ENCODE data around the gene APOA5. TPM values are rescaled to one million over a fixed set of nuclear protein-coding genes. Genes with fewer than 3 reads are reported as not detected.
"Not testable (repeated sequence)": the region's sequence is repeated elsewhere in the genome, so short reads cannot be mapped to it uniquely, and the experiment has no call there.

The APOA5 gene
- polyA plus RNA-seq, 1 donor from 2014 or later = not detected

DNA sequence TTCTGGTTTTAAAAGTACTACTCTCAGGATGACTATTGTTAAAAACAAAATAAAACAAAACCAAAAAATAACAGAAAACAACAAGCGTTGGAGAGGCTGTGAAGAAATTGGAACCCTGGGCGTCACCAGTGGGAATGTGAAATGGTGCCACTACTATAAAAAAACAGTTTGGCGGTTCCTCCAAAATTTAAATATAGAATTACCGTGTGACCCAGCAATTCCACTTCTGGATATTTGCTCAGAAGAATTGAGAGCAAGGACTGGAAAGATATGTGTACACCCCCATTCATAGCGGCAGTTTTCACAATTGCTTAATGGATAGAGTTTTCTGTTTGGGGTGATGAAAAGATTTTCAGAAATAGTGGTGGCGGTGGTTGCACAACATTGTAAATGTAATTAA lies 22.8 kb upstream of the APOA5 start:
- Mint-ChIP-seq H3K27ac (no peak overlapping the region), H3K4me1 (no peaks in the 10 kb centered on the region), H3K4me3 (no peak overlapping the region), H3K27me3 (peaks cover 2% of the 10 kb centered on the region), H3K36me3 (no peaks in the 10 kb centered on the region), H3K9me3 (peaks cover 0 to 3% (median 0%) of the 10 kb centered on the region in 3 donors)

DNA sequence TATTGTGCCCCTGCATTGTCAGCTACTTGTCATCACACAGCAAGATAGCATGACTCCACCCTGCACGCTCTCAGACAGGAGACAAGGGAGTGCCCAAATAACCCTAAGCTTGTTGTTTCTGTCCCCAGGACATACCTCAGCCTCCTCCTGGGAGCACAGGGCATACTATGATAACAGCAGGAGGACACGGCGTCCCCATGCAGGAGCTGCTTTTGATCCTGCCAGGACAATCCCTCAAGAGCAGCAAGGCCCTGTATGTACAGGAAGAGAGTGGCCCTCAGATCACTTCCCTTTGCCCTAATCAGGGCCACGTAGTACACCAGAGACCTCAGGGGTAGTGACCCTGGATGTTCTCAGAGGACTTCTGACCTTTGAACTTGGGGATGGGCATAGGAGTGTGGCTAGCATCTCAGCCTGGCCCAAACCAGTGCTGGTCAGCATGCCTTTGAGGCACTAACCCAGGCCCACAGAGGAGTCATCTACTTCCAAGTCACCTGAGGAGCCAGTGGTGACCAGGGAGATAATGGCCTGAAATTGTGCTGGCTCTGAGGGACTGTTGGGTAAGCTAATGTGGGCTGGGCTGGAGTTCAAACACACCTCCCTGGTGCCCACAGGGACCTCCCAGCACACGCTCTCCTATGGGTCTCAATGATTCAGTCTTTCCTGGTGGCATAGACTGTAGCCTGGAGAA lies 22.2 kb upstream of the APOA5 start:
- H3K27me3 Mint-ChIP-seq = peaks cover 2% of the 10 kb centered on the region
- peaks cover 0 to 3% (median 0%) of the 10 kb centered on the region in 3 donors for H3K9me3 Mint-ChIP-seq
- no peaks in the 10 kb centered on the region for H3K4me1 Mint-ChIP-seq
- no peaks in the 10 kb centered on the region for H3K36me3 Mint-ChIP-seq
- peak overlapping the region in 1 of 3 donors; percentile 35 for H3K27ac Mint-ChIP-seq
- H3K4me3 Mint-ChIP-seq = no peak overlapping the region

DNA sequence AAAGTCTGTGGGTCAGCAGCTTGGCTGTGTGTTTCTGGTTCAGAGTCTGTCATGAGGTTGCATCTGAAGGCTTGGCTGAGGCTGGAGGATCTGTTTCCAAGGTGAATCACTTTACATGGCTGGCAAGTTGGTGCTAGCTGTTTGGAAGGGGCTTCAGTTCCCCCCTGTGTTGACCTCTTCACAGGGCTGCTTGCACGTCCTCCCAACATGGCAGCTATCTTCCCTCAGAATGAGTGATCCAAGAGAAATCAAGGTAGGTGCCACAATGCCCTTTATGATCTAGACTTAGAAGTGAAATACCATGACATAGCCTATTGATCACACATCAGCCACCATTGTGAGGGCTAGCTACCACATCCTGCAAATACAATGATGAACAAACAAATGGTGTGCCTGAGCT lies 21.5 kb upstream of the APOA5 start:
- Mint-ChIP-seq H3K4me1 (no peaks in the 10 kb centered on the region), H3K4me3 (no peak overlapping the region), H3K9me3 (peaks cover 0 to 3% (median 0%) of the 10 kb centered on the region in 3 donors), H3K36me3 (no peaks in the 10 kb centered on the region), H3K27ac (no peak overlapping the region), H3K27me3 (peaks cover 2% of the 10 kb centered on the region)

DNA sequence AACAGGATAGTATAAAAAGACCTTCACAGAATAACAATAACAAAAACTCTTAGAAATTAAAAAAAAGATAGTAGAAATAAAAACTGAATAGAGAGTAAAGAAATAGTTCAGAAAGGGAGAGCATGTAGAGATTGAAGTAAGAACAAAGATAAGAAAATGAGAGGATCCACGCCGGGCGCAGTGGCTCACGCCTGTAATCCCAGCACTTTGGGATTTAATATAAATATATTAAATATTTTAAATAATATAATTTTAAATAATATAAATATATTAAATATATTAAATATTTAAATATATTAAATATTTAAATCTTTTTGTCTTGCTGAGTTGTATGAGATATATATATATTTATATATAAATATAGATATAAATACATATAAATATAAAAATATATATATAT lies 20.4 kb upstream of the APOA5 start:
- H3K9me3 Mint-ChIP-seq = peaks cover 0 to 3% (median 0%) of the 10 kb centered on the region in 3 donors
- H3K4me3 Mint-ChIP-seq = no peak overlapping the region
- no peaks in the 10 kb centered on the region for H3K36me3 Mint-ChIP-seq
- H3K27ac Mint-ChIP-seq = no peak overlapping the region
- H3K4me1 Mint-ChIP-seq = no peaks in the 10 kb centered on the region
- H3K27me3 Mint-ChIP-seq = peaks cover 5% of the 10 kb centered on the region

DNA sequence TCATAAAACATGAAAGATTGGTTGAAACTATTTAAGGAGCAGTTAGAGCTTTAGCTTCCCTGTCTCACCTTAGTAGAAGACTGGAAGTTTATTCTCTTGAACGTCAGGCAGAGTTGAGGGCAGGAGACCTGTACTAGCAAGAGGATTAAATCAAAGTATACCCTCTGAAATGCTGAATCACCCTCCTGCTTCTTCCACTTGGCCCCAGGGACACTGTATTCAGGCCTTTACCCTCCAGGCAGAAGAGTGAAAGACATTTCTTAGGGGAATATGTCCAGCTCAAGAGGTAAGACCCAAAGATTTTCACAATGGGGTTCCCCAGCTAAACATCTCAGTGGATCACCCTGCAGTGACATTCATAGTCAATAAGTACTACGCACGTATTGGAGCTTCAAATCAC lies 19.5 kb upstream of the APOA5 start:
- Mint-ChIP-seq H3K27me3 (peaks cover 5% of the 10 kb centered on the region), H3K36me3 (no peaks in the 10 kb centered on the region), H3K9me3 (peaks cover 0 to 3% (median 0%) of the 10 kb centered on the region in 3 donors), H3K27ac (no peak overlapping the region), H3K4me3 (no peak overlapping the region), H3K4me1 (no peaks in the 10 kb centered on the region)

DNA sequence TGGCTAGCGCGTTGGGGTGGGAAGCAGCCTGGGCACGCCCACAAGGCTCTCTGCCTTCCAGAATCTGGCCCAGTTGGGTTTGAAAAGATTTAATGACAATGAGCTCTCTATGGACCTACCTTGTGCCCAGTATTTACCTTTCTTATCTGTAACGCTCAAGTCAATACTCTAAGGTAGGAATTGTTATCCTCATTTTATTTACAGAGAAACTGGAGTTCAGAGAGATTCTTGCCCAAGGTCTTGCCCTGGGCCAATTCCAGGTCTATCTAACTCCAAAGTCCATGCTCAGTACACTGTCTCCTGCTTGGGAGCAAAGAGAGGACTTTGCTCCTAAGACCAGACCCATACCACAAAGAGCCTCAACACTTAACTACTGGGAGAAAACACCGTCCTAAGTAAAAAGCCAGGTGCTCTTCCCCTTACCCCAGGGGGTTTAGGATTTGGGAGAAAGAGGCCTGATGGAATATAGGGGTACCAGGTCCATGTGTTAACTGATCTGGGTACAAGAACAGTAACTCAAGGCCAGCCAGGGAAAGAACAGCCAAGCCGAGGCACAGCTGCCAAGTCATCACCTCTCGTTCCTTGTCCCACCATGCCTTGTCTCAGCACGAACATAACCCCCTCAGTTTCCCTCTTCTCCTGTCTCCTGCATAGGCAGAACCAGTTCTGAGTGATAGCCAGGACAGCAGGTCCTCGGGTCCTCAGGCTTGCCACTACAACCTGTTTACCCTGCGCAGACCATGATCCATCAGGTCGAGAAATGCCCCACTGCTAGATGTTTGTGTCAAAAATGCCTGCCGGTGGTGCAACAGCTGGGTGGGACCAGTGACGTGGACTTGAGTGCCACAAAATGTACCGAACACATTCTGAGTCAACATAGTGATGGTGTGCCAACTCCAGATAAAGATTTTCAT lies 16.8 kb upstream of the APOA5 start:
- H3K4me3 Mint-ChIP-seq = no peak overlapping the region
- H3K27me3 Mint-ChIP-seq = peaks cover 10% of the 10 kb centered on the region
- H3K9me3 Mint-ChIP-seq = peaks cover 0 to 5% (median 0%) of the 10 kb centered on the region in 3 donors
- no peaks in the 10 kb centered on the region for H3K4me1 Mint-ChIP-seq
- no peak overlapping the region for H3K27ac Mint-ChIP-seq
- no peaks in the 10 kb centered on the region for H3K36me3 Mint-ChIP-seq

DNA sequence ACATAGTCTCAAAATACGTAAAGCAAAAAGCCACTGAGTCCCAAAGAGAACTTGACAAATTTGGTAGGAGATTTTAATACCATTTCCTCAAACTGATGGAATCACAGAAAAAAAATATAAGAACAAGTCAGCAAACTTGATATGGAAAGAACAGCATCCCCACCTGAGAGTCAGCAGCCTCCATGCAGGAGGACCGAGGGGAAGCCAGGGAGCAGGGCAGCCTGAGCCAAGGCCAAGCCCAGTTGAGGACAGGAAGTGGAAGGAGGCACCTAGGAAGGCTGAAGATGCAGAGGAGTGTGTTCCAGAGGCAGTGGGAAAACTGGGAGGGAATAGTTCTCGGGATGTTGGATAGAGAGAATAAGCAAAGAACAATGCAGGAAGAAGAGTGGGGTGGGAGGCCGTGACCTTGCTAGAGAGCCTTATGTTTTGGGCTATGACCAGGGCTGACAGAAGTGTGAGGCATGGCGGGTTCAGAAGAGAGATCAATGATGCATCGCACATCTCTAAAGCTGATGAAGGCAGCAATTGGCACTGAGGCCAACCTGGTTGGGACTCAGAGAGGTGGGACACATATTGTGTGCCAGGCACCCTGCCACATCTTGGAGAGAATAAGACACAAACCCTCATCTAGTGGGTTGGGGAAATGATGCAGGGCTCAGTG lies 16.1 kb upstream of the APOA5 start:
- H3K4me3 Mint-ChIP-seq = no peak overlapping the region
- peaks cover 1% of the 10 kb centered on the region for H3K36me3 Mint-ChIP-seq
- peaks cover 11% of the 10 kb centered on the region for H3K27me3 Mint-ChIP-seq
- H3K27ac Mint-ChIP-seq = no peak overlapping the region
- no peaks in the 10 kb centered on the region for H3K4me1 Mint-ChIP-seq
- peaks cover 0 to 4% (median 0%) of the 10 kb centered on the region in 3 donors for H3K9me3 Mint-ChIP-seq

DNA sequence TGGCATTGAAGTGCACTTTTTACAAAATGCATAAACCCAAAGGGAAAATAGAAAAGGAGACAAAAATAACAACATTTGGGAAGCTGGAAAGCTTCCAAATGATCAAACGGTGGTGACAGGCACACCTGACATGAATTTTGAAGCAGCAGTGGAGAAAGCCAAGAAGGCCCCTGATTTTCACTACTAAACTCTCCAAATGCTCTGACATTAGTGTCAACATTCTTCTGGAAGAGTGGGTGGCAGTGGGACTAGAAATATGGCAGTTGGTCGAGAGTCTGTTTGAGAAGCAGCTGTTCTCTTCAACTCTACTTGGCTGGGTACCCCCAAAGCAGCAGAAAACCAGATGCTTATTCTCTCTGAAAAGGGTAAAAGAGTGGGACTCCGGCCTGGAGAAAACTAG lies 12.3 kb upstream of the APOA5 start:
- no peak overlapping the region for H3K4me3 Mint-ChIP-seq
- peak overlapping the region in 1 of 3 donors; percentile 28 for H3K27ac Mint-ChIP-seq
- H3K27me3 Mint-ChIP-seq = peaks cover 9% of the 10 kb centered on the region
- peaks cover 0 to 2% (median 0%) of the 10 kb centered on the region in 3 donors for H3K9me3 Mint-ChIP-seq
- no peaks in the 10 kb centered on the region for H3K4me1 Mint-ChIP-seq
- H3K36me3 Mint-ChIP-seq = peaks cover 1% of the 10 kb centered on the region

DNA sequence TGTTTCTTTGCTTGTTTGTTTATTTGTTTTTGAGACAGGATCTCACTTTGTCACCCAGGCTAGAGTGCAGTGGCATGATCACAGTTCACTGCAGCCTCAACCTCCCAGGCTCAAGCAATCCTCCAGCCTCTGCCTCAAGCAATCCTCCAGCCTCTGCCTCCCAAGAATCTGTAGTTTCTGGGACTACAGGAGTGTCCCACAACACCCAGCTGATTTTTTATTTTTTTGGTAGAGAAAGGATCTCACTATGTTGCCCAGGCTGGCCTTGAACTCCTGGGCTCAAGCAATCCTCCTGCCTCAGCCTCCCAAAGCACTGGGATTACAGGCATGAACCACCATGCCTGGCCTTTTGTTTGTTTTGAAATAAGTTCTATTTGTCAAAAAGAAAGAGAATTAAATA lies 10.0 kb upstream of the APOA5 start:
- H3K27me3 Mint-ChIP-seq, H3K9me3 Mint-ChIP-seq, H3K4me3 Mint-ChIP-seq, H3K4me1 Mint-ChIP-seq, H3K27ac Mint-ChIP-seq, H3K36me3 Mint-ChIP-seq: not testable (repeated sequence)

DNA sequence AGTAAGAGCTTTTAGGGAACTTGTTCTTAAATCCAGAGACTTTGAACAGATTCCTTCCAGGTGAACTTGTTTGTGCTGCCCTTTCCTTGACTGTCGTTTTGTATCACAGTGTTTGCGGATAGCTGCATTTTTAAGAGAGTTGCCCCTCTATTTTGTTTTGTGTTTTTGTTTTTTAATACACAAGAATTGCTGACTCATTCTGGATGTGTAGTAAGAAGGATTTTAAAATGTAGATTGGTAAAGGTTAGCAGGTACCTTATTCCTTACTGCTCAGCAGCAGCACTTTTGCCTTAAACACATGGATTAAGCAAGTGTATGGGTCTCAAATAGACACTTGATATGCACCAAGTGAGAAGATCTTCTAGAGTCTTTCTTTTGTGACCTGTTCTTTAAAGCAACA lies 8.9 kb upstream of the APOA5 start:
- Mint-ChIP-seq H3K4me3 (no peak overlapping the region), H3K4me1 (peaks cover 0 to 3% (median 0%) of the 10 kb centered on the region in 3 donors), H3K36me3 (peaks cover 1% of the 10 kb centered on the region), H3K9me3 (peaks cover 0 to 2% (median 0%) of the 10 kb centered on the region in 3 donors), H3K27ac (no peak overlapping the region), H3K27me3 (peaks cover 9% of the 10 kb centered on the region)

DNA sequence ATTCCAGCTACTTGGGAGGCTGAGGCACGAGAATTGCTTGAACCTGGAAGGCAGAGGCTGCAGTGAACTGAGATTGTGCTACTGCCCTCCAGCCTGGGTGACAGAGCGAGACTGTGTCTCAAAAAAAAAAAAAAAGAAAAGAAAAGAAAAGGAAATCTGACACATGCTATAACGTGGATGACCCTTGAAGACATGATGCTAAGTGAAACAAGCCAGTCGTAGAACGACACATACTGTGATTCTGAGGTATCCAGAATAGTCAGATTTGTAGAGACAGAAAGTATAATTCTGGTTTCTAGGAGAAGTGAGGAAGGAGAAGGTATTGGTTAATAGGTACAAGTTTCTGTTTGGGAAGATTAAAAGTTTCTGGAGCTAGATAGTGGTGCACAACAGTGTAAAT lies 6.7 kb upstream of the APOA5 start:
- peaks cover 3% of the 10 kb centered on the region for H3K27me3 Mint-ChIP-seq
- H3K27ac Mint-ChIP-seq = no peak overlapping the region
- H3K9me3 Mint-ChIP-seq = no peaks in the 10 kb centered on the region
- peaks cover 0 to 3% (median 0%) of the 10 kb centered on the region in 3 donors for H3K4me1 Mint-ChIP-seq
- peaks cover 1% of the 10 kb centered on the region for H3K36me3 Mint-ChIP-seq
- H3K4me3 Mint-ChIP-seq = peak overlapping the region in 1 of 4 donors; percentile 41

DNA sequence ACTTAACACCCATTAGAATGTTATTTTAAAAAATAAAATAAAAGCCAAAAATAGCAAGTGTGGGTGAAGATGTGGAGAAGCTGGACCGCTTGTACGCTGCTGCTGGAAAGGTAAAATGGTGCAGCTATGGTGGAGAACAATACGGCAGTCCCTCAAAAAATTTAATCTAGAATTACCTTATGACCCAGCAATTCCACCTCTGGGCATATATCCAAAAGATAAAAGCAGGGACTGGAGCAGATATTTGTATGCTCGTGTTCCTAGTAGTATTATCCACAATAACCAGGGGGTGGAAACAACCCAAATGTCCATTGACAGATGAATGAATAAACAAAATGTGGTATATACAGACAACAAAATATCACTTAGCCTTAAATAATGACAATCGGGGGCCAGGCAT lies 6.1 kb upstream of the APOA5 start:
- H3K4me3 Mint-ChIP-seq = no peak overlapping the region

DNA sequence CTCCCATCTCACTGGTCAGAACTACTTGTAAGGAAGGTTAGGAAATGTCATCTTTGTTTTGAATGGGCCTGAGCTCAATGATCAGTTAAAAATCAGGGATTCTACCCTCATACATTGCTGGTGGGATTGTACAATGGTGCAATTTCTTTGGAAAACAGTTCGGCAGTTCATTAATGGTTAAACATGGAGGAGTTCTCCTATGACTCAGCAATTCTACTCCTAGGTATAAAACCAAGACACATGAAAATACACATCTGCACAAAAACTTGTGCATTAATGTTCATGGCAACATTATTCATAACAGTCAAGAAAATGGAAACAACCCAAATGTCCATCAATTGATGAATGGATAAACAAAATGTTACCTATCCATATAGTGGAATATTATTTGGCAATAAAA lies 4.9 kb upstream of the APOA5 start:
- Mint-ChIP-seq H3K9me3 (no peaks in the 10 kb centered on the region), H3K4me1 (peaks cover 0 to 3% (median 0%) of the 10 kb centered on the region in 3 donors), H3K36me3 (no peaks in the 10 kb centered on the region), H3K27ac (no peak overlapping the region), H3K27me3 (peaks cover 3% of the 10 kb centered on the region), H3K4me3 (no peak overlapping the region)

More for the DNA sequence above, 6.1 kb upstream of the APOA5 start:
- no peaks in the 10 kb centered on the region for H3K9me3 Mint-ChIP-seq
- H3K4me1 Mint-ChIP-seq = peaks cover 0 to 3% (median 0%) of the 10 kb centered on the region in 3 donors
- H3K36me3 Mint-ChIP-seq = peaks cover under 1% of the 10 kb centered on the region
- no peak overlapping the region for H3K27ac Mint-ChIP-seq
- H3K27me3 Mint-ChIP-seq = peaks cover 3% of the 10 kb centered on the region

DNA sequence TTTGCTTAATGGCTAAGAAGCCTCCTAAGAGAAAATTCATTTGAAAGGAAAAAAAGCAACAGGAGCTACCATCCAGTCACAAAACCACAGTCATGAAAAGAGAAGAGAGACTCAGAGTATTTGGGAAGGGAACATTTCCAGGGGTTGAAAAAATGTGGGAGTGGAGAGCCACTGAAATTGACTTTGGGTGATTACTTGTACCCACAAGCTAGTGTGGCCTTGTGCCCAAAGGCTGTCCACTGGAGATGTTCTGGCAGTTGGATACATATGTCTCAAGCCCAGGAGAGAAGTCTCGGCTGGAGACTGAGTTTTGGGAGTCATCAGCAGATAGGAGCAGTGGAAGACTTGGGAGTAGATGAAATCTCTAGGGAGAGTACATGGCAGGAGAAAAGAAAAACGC lies 3.2 kb upstream of the APOA5 start:
- no peak overlapping the region for H3K4me3 Mint-ChIP-seq
- H3K36me3 Mint-ChIP-seq = no peaks in the 10 kb centered on the region
- H3K27ac Mint-ChIP-seq = no peak overlapping the region
- peaks cover 0 to 3% (median 3%) of the 10 kb centered on the region in 3 donors for H3K4me1 Mint-ChIP-seq
- peaks cover 5% of the 10 kb centered on the region for H3K27me3 Mint-ChIP-seq
- no peaks in the 10 kb centered on the region for H3K9me3 Mint-ChIP-seq

DNA sequence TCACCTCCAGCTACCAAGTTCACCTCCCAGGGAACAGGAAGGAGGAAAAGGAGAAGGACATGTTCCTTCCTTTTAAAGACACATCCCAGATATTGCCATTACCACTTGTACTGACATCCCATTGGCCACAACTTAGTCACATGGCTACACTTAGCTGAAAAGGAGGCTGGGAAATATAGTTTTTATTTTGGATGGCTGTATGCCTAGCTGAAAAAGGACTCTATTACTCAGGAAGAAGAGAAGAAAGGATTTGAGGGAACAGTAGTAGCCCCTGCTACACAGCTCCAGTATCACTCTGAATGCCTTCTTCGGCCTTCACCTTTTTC lies 2.1 kb upstream of the APOA5 start:
- no peak overlapping the region for H3K4me3 Mint-ChIP-seq
- H3K4me1 Mint-ChIP-seq = peaks cover 0 to 3% (median 3%) of the 10 kb centered on the region in 3 donors
- peaks cover 5% of the 10 kb centered on the region for H3K27me3 Mint-ChIP-seq
- no peaks in the 10 kb centered on the region for H3K9me3 Mint-ChIP-seq
- no peak overlapping the region for H3K27ac Mint-ChIP-seq
- H3K36me3 Mint-ChIP-seq = no peaks in the 10 kb centered on the region

Measured in IgD-negative memory B cell (primary cell).